Breast epithelium (tissue), 4 donors: Measurements from ENCODE around the gene RIN1. TPM values are rescaled to one million over a fixed set of nuclear protein-coding genes. Genes with fewer than 3 reads are reported as not detected.
"Not testable (repeated sequence)": the region's sequence is repeated elsewhere in the genome, so short reads cannot be mapped to it uniquely, and the experiment has no call there.

ENCODE experiments used
- DNase-seq, 2 donors: peaks; one replicate each; pipeline ENCODE4 v3.0.0-alpha.2; 2019; ENCODE audit warnings: low spot score in 2 of 2
- H3K27ac ChIP-seq, 2 donors: fragments of 200-600 bp; sonication (generic) in 1 of 2; one replicate each; pipeline ENCODE4 v1.5.1; 2016 to 2019; ENCODE audit warnings: mild to moderate bottlenecking in 1 of 2
- H3K27me3 ChIP-seq, 2 donors: fragments of 200-600 bp; sonication (generic) in 1 of 2; one replicate each; pipeline versions ENCODE4 v1.5.1 to v1.6.0; 2017 to 2019; ENCODE audit warnings: control low read depth in 1 of 2, mild to moderate bottlenecking in 1 of 2
- H3K36me3 ChIP-seq: fragments of 200-600 bp; one replicate; pipeline ENCODE4 v1.5.1; 2019
- H3K4me1 ChIP-seq, 2 donors: fragments of 200-600 bp; sonication (generic); one replicate each; pipeline ENCODE4 v1.5.1; 2016 to 2019; ENCODE audit warnings: control low read depth in 1 of 2
- H3K4me3 ChIP-seq, 3 donors: fragments of 200-600 bp; sonication (generic); 1 replicate in 2 of 3; 2 replicates in 1 of 3; pipeline ENCODE4 v1.5.1; 2016 to 2019; ENCODE audit warnings: mild to moderate bottlenecking in 3 of 3, moderate library complexity in 2 of 3
- H3K9me3 ChIP-seq, 2 donors: fragments of 200-600 bp; sonication (generic) in 1 of 2; one replicate each; pipeline ENCODE4 v1.5.1; 2016 to 2019; ENCODE audit warnings: control low read depth in 1 of 2
- CTCF ChIP-seq, 3 donors: fragments of 450-650 bp; IDR thresholded peaks; one replicate each; pipeline ENCODE4 v1.5.1; 2016 to 2017; ENCODE audit warnings: antibody characterized with exemption in 3 of 3, mild to moderate bottlenecking in 3 of 3, moderate library complexity in 3 of 3
- POLR2A ChIP-seq: fragments of 450-650 bp; IDR thresholded peaks from one replicate; pipeline ENCODE4 v1.6.1; 2016; ENCODE audit warnings: antibody characterized with exemption, mild to moderate bottlenecking, moderate library complexity
- POLR2AphosphoS5 ChIP-seq, 3 donors: sonication (generic); formaldehyde crosslinking; IDR thresholded peaks; one replicate each; pipeline ENCODE4 v1.6.1; 2017; ENCODE audit warnings: antibody characterized with exemption in 3 of 3
- intact Hi-C: fragments of 100-400 bp; cut with DNase I; formaldehyde crosslinking; loops from one replicate; pipeline ENCODE4 v1.15.1; 2023; ENCODE audit warnings: low total_unique reads
- total RNA-seq, 3 donors: library from RNA; depleted of rRNA; stranded (reverse); fragments of >200 nt; gene quantifications; one replicate each; pipeline ENCODE4 v1.1.0, GENCODE V29; 2016

The RIN1 gene
- total RNA-seq, 3 donors from 2014 or later = 3.2 to 6.6 (median 5.2) TPM

- peaks cover 3% of the 10 kb centered on the region in 2 donors for H3K4me1 ChIP-seq
- no peaks in the 10 kb centered on the region for H3K36me3 ChIP-seq
- TF ChIP-seq POLR2A (no peak), CTCF (IDR thresholded peaks at IDR 0.05) (no peak), POLR2AphosphoS5 (IDR thresholded peaks at IDR 0.05) (no peak)
- intact Hi-C loops = loop anchor here (1.0 kb wide), 1 partner anchor 32 kb away; no protein-coding TSS in a partner anchor
- no peaks in the 10 kb centered on the region for H3K27me3 ChIP-seq
- H3K9me3 ChIP-seq = no peaks in the 10 kb centered on the region
- no peak for DNase-seq
- peak overlapping the region in 1 of 2 donors; percentile 91 for H3K27ac ChIP-seq
- H3K4me3 ChIP-seq = no peak overlapping the region
Observed at GRCh38 chr11:66324664-66325063, 11.6 kb downstream of the RIN1 start.

GRCh38 chr11:66323684-66324083 is 12.6 kb downstream of the RIN1 start:
- TF ChIP-seq POLR2A = no peak
- TF ChIP-seq CTCF (IDR thresholded peaks at IDR 0.05) = no peak
- no peak for TF ChIP-seq POLR2AphosphoS5 (IDR thresholded peaks at IDR 0.05)
- peaks cover 3 to 6% of the 10 kb centered on the region in 2 donors for H3K4me1 ChIP-seq
- intact Hi-C loops = no loop called here
- no peak for DNase-seq
- H3K27me3 ChIP-seq = no peaks in the 10 kb centered on the region
- H3K4me3 ChIP-seq = no peak overlapping the region
- H3K27ac ChIP-seq = no peak overlapping the region
- H3K9me3 ChIP-seq = no peaks in the 10 kb centered on the region
- H3K36me3 ChIP-seq = no peaks in the 10 kb centered on the region

- peaks cover 6 to 11% of the 10 kb centered on the region in 2 donors for H3K4me1 ChIP-seq
- no peak for DNase-seq
- no peaks in the 10 kb centered on the region for H3K9me3 ChIP-seq
- H3K27me3 ChIP-seq = no peaks in the 10 kb centered on the region
- no peaks in the 10 kb centered on the region for H3K36me3 ChIP-seq
- intact Hi-C loops = no loop called here
- no peak overlapping the region for H3K4me3 ChIP-seq
- TF ChIP-seq CTCF (IDR thresholded peaks at IDR 0.05) (no peak), POLR2AphosphoS5 (IDR thresholded peaks at IDR 0.05) (peak in 1 of 3 donors; percentile 27)
- peak overlapping the region in 1 of 2 donors; percentile 75 for H3K27ac ChIP-seq
Observed at GRCh38 chr11:66322732-66323427, 13.4 kb downstream of the RIN1 start.

GRCh38 chr11:66321606-66322005 is 14.6 kb downstream of the RIN1 start:
- peaks cover 11 to 14% of the 10 kb centered on the region in 2 donors for H3K4me1 ChIP-seq
- H3K27ac ChIP-seq = peak overlapping the region in 1 of 2 donors; percentile 75
- peaks cover 0 to 1% of the 10 kb centered on the region in 2 donors for H3K27me3 ChIP-seq
- DNase-seq = no peak
- H3K9me3 ChIP-seq = no peaks in the 10 kb centered on the region
- TF ChIP-seq CTCF (IDR thresholded peaks at IDR 0.05) = no peak
- TF ChIP-seq POLR2A = no peak
- no peak for TF ChIP-seq POLR2AphosphoS5 (IDR thresholded peaks at IDR 0.05)
- intact Hi-C loops = no loop called here
- H3K36me3 ChIP-seq = no peaks in the 10 kb centered on the region
- H3K4me3 ChIP-seq = no peak overlapping the region

- H3K9me3 ChIP-seq, H3K4me3 ChIP-seq, H3K36me3 ChIP-seq, DNase-seq, H3K27ac ChIP-seq, intact Hi-C loops, H3K27me3 ChIP-seq: not testable (repeated sequence)
- H3K4me1 ChIP-seq = peaks cover 11 to 14% of the 10 kb centered on the region in 2 donors
Observed at GRCh38 chr11:66320748-66321147, 15.5 kb downstream of the RIN1 start.

GRCh38 chr11:66320289-66320688 is 15.9 kb downstream of the RIN1 start:
- H3K9me3 ChIP-seq, intact Hi-C loops, H3K4me3 ChIP-seq, H3K36me3 ChIP-seq, DNase-seq, H3K27me3 ChIP-seq, H3K27ac ChIP-seq: not testable (repeated sequence)
- peaks cover 11 to 14% of the 10 kb centered on the region in 2 donors for H3K4me1 ChIP-seq
